ENCODE data around the gene PDE6A.

GRCh38 chr5:149838881-149839739, 105.5 kb downstream of the PDE6A start:
- TF ChIP-seq, protein P1, sequence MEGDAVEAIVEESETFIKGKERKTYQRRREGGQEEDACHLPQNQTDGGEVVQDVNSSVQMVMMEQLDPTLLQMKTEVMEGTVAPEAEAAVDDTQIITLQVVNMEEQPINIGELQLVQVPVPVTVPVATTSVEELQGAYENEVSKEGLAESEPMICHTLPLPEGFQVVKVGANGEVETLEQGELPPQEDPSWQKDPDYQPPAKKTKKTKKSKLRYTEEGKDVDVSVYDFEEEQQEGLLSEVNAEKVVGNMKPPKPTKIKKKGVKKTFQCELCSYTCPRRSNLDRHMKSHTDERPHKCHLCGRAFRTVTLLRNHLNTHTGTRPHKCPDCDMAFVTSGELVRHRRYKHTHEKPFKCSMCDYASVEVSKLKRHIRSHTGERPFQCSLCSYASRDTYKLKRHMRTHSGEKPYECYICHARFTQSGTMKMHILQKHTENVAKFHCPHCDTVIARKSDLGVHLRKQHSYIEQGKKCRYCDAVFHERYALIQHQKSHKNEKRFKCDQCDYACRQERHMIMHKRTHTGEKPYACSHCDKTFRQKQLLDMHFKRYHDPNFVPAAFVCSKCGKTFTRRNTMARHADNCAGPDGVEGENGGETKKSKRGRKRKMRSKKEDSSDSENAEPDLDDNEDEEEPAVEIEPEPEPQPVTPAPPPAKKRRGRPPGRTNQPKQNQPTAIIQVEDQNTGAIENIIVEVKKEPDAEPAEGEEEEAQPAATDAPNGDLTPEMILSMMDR (conservative IDR thresholded peaks at IDR 0.05; ENCODE audit: low read length): no peak
- no peak for TF ChIP-seq EZH2phosphoT487 (IDR thresholded peaks at IDR 0.05; ENCODE audit: borderline replicate concordance)

All from Loucy (cell line).